Ishikawa (cell line): ENCODE results near the gene HYOU1.

Experiments used
- CEBPB ChIP-seq: IDR thresholded peaks from 2 replicates; pipeline ENCODE4 v1.6.1; 2012
- CREB1 ChIP-seq: IDR thresholded peaks from 2 replicates; pipeline ENCODE4 v1.6.1; 2012; ENCODE audit warnings: low read depth
- EGR1 ChIP-seq: IDR thresholded peaks from 2 replicates; pipeline ENCODE4 v1.6.1; 2012
- EP300 ChIP-seq: IDR thresholded peaks from 2 replicates; pipeline ENCODE4 v1.6.1; 2012; ENCODE audit warnings: borderline replicate concordance
- FOXM1 ChIP-seq: IDR thresholded peaks from 2 replicates; pipeline ENCODE4 v1.6.1; 2012; ENCODE audit warnings: low read depth, borderline replicate concordance
- NFIC ChIP-seq: IDR thresholded peaks from 2 replicates; pipeline ENCODE4 v1.6.1; 2012
- RAD21 ChIP-seq: IDR thresholded peaks from 2 replicates; pipeline ENCODE4 v1.6.1; 2012; ENCODE audit warnings: low read depth
- TAF1 ChIP-seq: IDR thresholded peaks from 2 replicates; pipeline ENCODE4 v1.6.1; 2012; ENCODE audit warnings: low read depth, mild to moderate bottlenecking
- TCF12 ChIP-seq: IDR thresholded peaks from 2 replicates; pipeline ENCODE4 v1.6.1; 2012; ENCODE audit warnings: low read depth
- TEAD4 ChIP-seq: IDR thresholded peaks from 2 replicates; pipeline ENCODE4 v1.6.1; 2012
- YY1 ChIP-seq: IDR thresholded peaks from 2 replicates; pipeline ENCODE4 v1.6.1; 2012; ENCODE audit warnings: low read depth
- ZBTB7A ChIP-seq: IDR thresholded peaks from 2 replicates; pipeline ENCODE4 v1.6.1; 2012; ENCODE audit warnings: low read depth
- TF ChIP-seq, protein P1 (sequence below): IDR thresholded peaks from 2 replicates; pipeline ENCODE4 v1.6.1; 2012
- TF ChIP-seq, protein P2 (sequence below): IDR thresholded peaks from 2 replicates; pipeline ENCODE4 v1.6.1; 2012; ENCODE audit warnings: low read depth, mild to moderate bottlenecking
- TF ChIP-seq, protein P3 (sequence below): IDR thresholded peaks from 2 replicates; pipeline ENCODE4 v1.6.1; 2012

Gene HYOU1

DNA sequence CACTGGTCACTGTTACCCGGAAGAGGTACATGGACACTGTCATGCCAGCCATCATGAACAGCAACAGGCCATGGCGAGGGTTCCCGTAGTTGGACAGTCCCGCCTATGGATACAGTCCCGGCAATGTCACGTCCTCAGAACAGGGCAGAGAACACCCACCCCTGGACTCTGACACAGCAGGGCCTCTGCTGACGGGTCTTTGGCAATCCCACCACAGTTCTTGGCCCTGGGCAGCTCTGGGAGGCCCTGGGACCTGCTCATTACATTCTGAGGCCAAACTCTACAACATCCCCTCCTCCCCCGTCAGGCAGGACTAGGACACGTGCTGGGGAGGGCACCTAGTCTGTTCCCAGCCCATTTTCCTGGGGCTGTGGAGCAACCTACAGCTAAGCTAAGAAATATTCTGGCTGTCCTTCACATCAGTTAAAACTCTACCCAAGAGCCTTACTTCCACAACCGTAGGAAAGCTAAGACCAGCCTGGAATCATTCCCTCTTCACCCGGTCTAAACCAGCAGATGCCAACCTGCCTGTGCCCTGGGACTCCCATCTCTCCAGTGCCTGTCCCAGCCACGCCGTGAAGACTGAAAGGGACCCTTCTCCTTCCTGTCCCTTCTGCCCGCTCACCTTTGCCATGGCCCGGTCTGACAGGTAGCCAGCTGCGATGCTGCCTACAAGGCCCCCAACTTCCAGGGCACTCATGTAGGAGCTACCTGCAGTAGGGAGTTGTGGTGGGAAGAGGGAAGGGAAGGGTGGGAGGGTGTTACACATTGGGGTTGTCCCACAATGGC, 30.8 kb downstream of the HYOU1 start:
- no peak for TF ChIP-seq TAF1
- TF ChIP-seq, protein P1, sequence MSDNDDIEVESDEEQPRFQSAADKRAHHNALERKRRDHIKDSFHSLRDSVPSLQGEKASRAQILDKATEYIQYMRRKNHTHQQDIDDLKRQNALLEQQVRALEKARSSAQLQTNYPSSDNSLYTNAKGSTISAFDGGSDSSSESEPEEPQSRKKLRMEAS, result no peak
- no peak for TF ChIP-seq EGR1
- no peak for TF ChIP-seq ZBTB7A
- TF ChIP-seq FOXM1, result no peak
- no peak for TF ChIP-seq CEBPB
- TF ChIP-seq, protein P2, sequence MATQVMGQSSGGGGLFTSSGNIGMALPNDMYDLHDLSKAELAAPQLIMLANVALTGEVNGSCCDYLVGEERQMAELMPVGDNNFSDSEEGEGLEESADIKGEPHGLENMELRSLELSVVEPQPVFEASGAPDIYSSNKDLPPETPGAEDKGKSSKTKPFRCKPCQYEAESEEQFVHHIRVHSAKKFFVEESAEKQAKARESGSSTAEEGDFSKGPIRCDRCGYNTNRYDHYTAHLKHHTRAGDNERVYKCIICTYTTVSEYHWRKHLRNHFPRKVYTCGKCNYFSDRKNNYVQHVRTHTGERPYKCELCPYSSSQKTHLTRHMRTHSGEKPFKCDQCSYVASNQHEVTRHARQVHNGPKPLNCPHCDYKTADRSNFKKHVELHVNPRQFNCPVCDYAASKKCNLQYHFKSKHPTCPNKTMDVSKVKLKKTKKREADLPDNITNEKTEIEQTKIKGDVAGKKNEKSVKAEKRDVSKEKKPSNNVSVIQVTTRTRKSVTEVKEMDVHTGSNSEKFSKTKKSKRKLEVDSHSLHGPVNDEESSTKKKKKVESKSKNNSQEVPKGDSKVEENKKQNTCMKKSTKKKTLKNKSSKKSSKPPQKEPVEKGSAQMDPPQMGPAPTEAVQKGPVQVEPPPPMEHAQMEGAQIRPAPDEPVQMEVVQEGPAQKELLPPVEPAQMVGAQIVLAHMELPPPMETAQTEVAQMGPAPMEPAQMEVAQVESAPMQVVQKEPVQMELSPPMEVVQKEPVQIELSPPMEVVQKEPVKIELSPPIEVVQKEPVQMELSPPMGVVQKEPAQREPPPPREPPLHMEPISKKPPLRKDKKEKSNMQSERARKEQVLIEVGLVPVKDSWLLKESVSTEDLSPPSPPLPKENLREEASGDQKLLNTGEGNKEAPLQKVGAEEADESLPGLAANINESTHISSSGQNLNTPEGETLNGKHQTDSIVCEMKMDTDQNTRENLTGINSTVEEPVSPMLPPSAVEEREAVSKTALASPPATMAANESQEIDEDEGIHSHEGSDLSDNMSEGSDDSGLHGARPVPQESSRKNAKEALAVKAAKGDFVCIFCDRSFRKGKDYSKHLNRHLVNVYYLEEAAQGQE, result no peak
- TF ChIP-seq NFIC, result no peak

DNA sequence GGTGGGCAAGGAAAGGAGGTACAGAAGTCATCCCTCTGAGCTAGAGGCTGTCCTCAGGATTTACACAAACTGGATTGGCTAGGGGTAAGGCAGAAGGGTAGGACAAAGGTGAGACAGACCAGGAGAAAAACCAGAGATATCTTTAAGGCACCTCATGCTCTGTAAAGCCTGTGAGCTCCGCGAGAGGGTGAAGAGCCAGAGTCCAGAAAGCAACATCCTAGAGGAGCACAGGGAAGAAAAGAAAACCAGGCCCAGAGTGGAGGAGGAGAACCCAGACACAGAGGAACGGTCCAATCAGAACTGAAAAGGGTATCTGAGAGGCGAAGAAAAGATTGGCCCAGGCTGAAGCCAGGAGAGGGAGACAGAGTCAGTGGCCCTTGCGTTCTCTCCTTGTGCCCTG, 31.5 kb downstream of the HYOU1 start:
- TF ChIP-seq, protein P3, sequence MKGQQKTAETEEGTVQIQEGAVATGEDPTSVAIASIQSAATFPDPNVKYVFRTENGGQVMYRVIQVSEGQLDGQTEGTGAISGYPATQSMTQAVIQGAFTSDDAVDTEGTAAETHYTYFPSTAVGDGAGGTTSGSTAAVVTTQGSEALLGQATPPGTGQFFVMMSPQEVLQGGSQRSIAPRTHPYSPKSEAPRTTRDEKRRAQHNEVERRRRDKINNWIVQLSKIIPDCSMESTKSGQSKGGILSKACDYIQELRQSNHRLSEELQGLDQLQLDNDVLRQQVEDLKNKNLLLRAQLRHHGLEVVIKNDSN, result no peak
- TF ChIP-seq CEBPB (no peak), TEAD4 (no peak), EGR1 (no peak), CREB1 (no peak), FOXM1 (no peak), NFIC (no peak), EP300 (no peak), TCF12 (no peak), TAF1 (no peak), YY1 (no peak), RAD21 (no peak), ZBTB7A (no peak)
- TF ChIP-seq, protein P1, result no peak
- TF ChIP-seq, protein P2, result no peak

DNA sequence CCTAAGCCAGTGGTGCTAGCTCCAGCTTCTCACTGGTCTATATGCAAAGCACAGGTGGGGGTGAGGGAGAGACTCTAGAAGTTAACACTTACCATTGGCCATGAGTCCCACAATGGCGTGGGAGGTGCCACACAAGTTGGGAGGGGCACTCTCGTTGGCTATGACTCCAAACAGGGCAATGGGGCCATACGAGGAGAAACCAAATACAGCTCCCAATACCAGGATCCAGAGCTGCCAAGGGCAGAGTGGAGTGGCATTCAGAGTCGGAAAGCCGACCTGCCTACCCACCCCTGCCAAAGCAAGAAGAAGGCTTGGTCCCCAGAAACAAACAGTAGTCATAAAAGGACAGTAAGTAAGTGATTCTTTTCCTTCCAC, 31.9 kb downstream of the HYOU1 start:
- TF ChIP-seq ZBTB7A (no peak), YY1 (no peak)

DNA sequence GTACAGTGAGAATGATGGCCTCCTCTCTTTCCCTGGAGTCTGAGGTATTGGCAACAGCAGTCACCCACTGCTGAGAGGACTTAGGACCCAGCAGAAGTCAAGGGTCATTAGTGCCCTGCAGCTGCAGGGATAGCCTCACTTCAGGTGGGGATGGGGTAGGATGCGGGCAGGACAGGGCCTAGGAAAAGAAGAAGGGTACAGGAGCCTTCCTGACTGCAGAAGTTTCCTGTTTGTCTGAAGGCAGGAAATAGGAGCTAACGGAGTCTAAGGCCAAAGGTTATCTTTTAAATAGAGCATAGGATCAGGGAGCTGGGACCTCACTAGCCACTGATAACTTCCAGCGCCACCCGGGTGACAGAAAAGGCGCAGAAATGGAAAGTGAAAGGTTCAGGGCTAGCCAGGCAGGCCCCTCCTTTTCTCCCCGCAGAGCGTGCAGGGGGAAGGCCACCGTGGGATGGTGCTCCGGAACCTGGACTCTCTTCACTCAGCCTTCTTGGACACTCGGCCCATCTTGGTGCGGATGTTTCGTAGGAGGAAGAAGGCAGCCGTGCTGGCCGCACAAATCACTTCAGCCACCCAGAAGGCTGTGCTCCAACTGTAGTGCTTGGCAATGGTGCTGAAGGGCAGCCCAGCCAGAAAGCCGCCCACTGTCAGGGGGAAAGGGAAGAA, 32.4 kb downstream of the HYOU1 start:
- TF ChIP-seq TAF1, result no peak
- TF ChIP-seq RAD21, result no peak
- TF ChIP-seq, protein P1, result no peak
- TF ChIP-seq EP300, result no peak
- TF ChIP-seq NFIC, result no peak
- no peak for TF ChIP-seq YY1
- TF ChIP-seq, protein P2, result no peak
- no peak for TF ChIP-seq CREB1
- no peak for TF ChIP-seq CEBPB
- TF ChIP-seq TCF12, result no peak
- no peak for TF ChIP-seq ZBTB7A
- no peak for TF ChIP-seq TEAD4
- TF ChIP-seq, protein P3, result no peak
- no peak for TF ChIP-seq EGR1
- no peak for TF ChIP-seq FOXM1
